ENCODE results near the gene CETN3.
"Not testable (repeated sequence)": the region's sequence is repeated elsewhere in the genome, so short reads cannot be mapped to it uniquely, and the experiment has no call there.

The CETN3 gene

GRCh38 chr5:90381213-90381929 lies 28.2 kb downstream of the CETN3 start:
- DNase-seq = no peak

GRCh38 chr5:90379652-90380051 lies 29.9 kb downstream of the CETN3 start:
- no peak for DNase-seq

- DNase-seq = no peak
Observed at GRCh38 chr5:90378752-90379151, 30.8 kb downstream of the CETN3 start.

GRCh38 chr5:90371269-90371668 lies 38.3 kb downstream of the CETN3 start:
- DNase-seq = not testable (repeated sequence)

- no peak for DNase-seq
Observed at GRCh38 chr5:90368454-90369246, 40.9 kb downstream of the CETN3 start.

- no peak for DNase-seq
Observed at GRCh38 chr5:90367879-90368278, 41.7 kb downstream of the CETN3 start.

- no peak for DNase-seq
Observed at GRCh38 chr5:90366948-90367347, 42.6 kb downstream of the CETN3 start.

- no peak for DNase-seq
Observed at GRCh38 chr5:90365328-90365727, 44.2 kb downstream of the CETN3 start.

GRCh38 chr5:90359073-90359920 lies 50.3 kb downstream of the CETN3 start:
- DNase-seq = no peak

GRCh38 chr5:90356622-90357021 lies 52.9 kb downstream of the CETN3 start:
- DNase-seq = no peak

GRCh38 chr5:90356176-90356575 lies 53.4 kb downstream of the CETN3 start:
- no peak for DNase-seq

GRCh38 chr5:90355635-90356034 lies 53.9 kb downstream of the CETN3 start:
- no peak for DNase-seq

GRCh38 chr5:90353254-90353653 lies 56.3 kb downstream of the CETN3 start:
- no peak for DNase-seq

GRCh38 chr5:90351101-90351500 lies 58.5 kb downstream of the CETN3 start:
- no peak for DNase-seq

- DNase-seq = no peak
Observed at GRCh38 chr5:90347462-90347861, 62.1 kb downstream of the CETN3 start.

GRCh38 chr5:90345684-90346083 lies 63.9 kb downstream of the CETN3 start:
- DNase-seq = no peak

GRCh38 chr5:90344689-90345088 lies 64.9 kb downstream of the CETN3 start:
- no peak for DNase-seq

- not testable (repeated sequence) for DNase-seq
Observed at GRCh38 chr5:90343731-90344130, 65.8 kb downstream of the CETN3 start.

GRCh38 chr5:90342576-90342975 lies 67.0 kb downstream of the CETN3 start:
- no peak for DNase-seq
